ENCODE results near the gene STAM. TPM values are rescaled to one million over a fixed set of nuclear protein-coding genes. Genes with fewer than 3 reads are reported as not detected.

Gene STAM
- total and polyA plus RNA-seq, 10 donors, result 5.6 to 28.6 (median 20.3) TPM

DNA sequence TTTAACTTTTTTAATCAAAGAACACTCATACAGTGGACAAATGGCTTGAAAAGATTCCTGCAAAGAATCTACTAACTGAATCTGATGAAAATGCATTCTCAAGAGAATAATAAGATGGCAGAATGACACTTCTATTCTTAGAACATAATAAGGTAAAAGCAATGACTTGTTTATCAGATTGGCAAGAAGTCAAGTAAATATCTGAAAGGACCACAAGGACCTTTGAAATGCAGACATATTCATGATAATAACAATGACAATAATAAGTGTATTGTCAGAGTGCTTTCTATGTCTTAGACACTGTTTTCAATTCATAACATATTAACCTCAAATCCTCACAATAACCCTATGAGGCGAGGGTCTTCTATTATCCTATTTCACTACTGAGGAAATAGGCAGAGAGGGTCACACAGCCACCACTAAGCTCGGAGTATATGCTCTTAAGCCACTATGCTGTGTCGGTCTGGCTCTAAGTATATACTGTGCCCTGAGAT is 37.4 kb upstream of the STAM start:
- H3K4me1 ChIP-seq, result peaks cover 0 to 5% (median 0%) of the 10 kb centered on the region in 6 donors
- no peaks in the 10 kb centered on the region for H3K27me3 ChIP-seq (replicated peaks in 1 of 7)
- TF ChIP-seq CTCF (IDR thresholded peaks at IDR 0.05 in 8 of 11, conservative IDR thresholded peaks at IDR 0.05 in 3 of 11), result no peak
- no peak for TF ChIP-seq POLR2AphosphoS5 (IDR thresholded peaks at IDR 0.05)
- no peak for TF ChIP-seq POLR2A (IDR thresholded peaks at IDR 0.05)
- DNase-seq, result no peak
- H3K9me3 ChIP-seq, result no peaks in the 10 kb centered on the region
- WGBS, 5 donors, result 61 to 92% (median 84%) methylated on average over 3 of the region's 3 CpGs
- no peaks in the 10 kb centered on the region for H3K36me3 ChIP-seq
- intact Hi-C loops (cut with DNase I; ENCODE audit: low total_unique reads), result loop anchor here (5.0 to 10.0 kb wide), 3 partner anchors 136 to 608 kb away; no protein-coding TSS in a partner anchor
- H3K4me3 ChIP-seq, result no peak overlapping the region
- H3K27ac ChIP-seq, result no peak overlapping the region

DNA sequence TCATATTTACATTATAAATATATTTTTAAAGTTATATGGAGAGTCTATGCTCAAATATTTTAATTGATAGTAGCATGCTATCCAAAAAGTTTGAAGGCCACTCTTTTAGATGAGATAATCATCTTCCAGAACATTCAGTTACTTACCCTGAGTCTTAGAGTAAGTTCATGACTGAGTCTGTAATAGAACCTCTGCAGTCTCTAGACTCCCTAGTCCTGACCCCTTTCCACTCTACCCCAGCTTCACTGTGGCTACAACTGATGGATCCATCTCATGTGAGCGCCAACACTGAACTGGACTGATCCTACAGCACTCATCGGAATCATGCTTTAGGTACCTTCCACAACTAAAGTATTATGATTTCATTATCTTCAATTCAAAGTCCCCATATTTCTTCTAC is 36.9 kb upstream of the STAM start:
- H3K9me3 ChIP-seq, result no peaks in the 10 kb centered on the region
- no peak for DNase-seq
- H3K36me3 ChIP-seq, result no peaks in the 10 kb centered on the region
- no peak overlapping the region for H3K4me3 ChIP-seq
- no peak overlapping the region for H3K27ac ChIP-seq
- no peaks in the 10 kb centered on the region for H3K27me3 ChIP-seq (replicated peaks in 1 of 7)
- peaks cover 0 to 5% (median 0%) of the 10 kb centered on the region in 6 donors for H3K4me1 ChIP-seq
- no peak for TF ChIP-seq CTCF (IDR thresholded peaks at IDR 0.05 in 8 of 11, conservative IDR thresholded peaks at IDR 0.05 in 3 of 11)
- no peak for TF ChIP-seq POLR2AphosphoS5 (IDR thresholded peaks at IDR 0.05)
- TF ChIP-seq POLR2A (IDR thresholded peaks at IDR 0.05), result no peak
- intact Hi-C loops (cut with DNase I; ENCODE audit: low total_unique reads), result loop anchor here (5.0 to 10.0 kb wide), 3 partner anchors 135 to 608 kb away; no protein-coding TSS in a partner anchor
- 58 to 74% (median 67%) methylated on average over 2 of the region's 2 CpGs for WGBS, 5 donors

DNA sequence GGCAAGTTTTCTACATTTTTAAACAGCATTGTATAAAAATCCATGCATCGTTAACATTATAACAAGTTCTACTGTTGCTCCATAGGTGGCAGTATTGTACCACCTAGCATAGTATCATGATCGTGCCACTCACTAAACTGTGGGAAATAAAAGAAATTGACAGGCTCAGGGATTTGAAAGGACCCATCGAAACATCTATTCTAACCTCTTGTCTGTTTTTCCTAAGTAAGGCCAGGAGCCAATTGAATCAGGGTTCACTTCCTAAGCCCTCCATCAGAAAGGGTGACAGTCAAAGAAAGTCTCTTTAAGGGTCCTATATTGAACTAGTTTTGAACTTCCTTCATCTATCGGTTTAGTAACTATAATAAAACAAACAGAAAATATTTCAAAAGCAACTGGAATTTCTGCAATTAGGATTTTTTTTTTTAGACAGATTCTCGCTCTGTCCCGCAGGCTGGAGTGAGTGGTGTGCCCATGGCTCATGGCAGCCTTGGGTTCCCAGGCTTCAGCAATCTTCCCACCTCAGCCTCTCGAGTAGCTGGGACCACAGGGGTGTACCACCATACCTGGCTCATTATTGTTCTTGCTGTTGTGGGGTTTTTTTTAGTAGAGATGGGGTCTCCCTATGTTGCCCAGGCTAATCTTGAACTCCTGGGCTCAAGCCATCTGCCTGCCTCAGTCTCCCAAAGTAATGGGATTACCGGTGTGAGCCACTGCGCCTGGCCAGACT is 36.2 kb upstream of the STAM start:
- 56 to 63% (median 59%) methylated on average over 9 of the region's 9 CpGs for WGBS, 5 donors
- intact Hi-C loops (cut with DNase I; ENCODE audit: low total_unique reads), result loop anchor here (5.0 to 10.0 kb wide), 3 partner anchors 135 to 607 kb away; no protein-coding TSS in a partner anchor
- Histone ChIP-seq H3K36me3 (no peaks in the 10 kb centered on the region), H3K4me3 (no peak overlapping the region), H3K27me3 (replicated peaks in 1 of 7) (no peaks in the 10 kb centered on the region), H3K9me3 (no peaks in the 10 kb centered on the region), H3K4me1 (peaks cover 0 to 5% (median 0%) of the 10 kb centered on the region in 6 donors), H3K27ac (no peak overlapping the region)
- DNase-seq, result no peak
- TF ChIP-seq CTCF (IDR thresholded peaks at IDR 0.05 in 8 of 11, conservative IDR thresholded peaks at IDR 0.05 in 3 of 11) (peak; percentile 60 to 83 (median 76)), POLR2A (IDR thresholded peaks at IDR 0.05) (no peak)

DNA sequence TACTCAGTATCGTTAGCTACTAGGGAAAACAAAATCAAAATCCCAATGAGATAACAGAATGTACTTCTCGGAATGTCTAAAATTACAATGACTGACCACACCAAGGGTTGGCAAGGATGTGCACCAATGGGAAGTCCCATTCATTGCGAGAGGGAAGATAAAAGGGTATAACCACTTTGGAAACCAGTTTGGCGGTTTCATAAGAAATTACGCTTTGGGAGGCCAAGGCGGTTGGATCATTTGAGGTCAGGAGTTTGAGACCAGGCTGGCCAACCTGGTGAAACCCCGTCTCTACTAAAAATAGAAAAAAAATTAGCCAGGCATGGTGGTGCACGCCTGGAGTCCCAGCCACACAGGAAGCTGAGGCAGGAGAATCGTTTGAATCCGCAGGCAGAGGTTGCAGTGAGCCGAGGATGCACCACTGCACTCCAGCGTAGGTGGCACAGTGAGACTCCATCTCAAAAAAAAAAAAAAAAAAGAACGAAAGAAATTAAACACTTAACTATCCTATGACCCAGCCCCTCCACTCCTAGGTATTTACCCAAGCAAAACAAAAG is 34.4 kb upstream of the STAM start:
- 81 to 92% (median 85%) methylated on average over 13 of the region's 13 CpGs for WGBS, 5 donors
- TF ChIP-seq POLR2AphosphoS5 (IDR thresholded peaks at IDR 0.05), result no peak
- no peak for TF ChIP-seq POLR2A (IDR thresholded peaks at IDR 0.05)
- TF ChIP-seq CTCF (IDR thresholded peaks at IDR 0.05 in 8 of 11, conservative IDR thresholded peaks at IDR 0.05 in 3 of 11), result no peak

More for the DNA sequence above, 34.4 kb upstream of the STAM start:
- Histone ChIP-seq H3K4me1 (peaks cover 0 to 5% (median 0%) of the 10 kb centered on the region in 6 donors), H3K27ac (no peak overlapping the region), H3K9me3 (no peaks in the 10 kb centered on the region), H3K36me3 (no peaks in the 10 kb centered on the region), H3K4me3 (no peak overlapping the region), H3K27me3 (replicated peaks in 1 of 7) (no peaks in the 10 kb centered on the region)
- DNase-seq, result no peak
- intact Hi-C loops (cut with DNase I; ENCODE audit: low total_unique reads), result loop anchor here (5.0 to 10.0 kb wide), 3 partner anchors 133 to 605 kb away; no protein-coding TSS in a partner anchor

Data from spleen (tissue), 11 donors.